OCI-LY1 (cell line): Measurements from ENCODE around the gene EIF2S3.

Experiments used
- H2AFZ ChIP-seq: fragments of 200-600 bp; sonication (generic), shearing (Covaris generic); 2 replicates; pipeline ENCODE4 v1.6.0; 2014; ENCODE audit warnings: antibody characterized with exemption, mild to moderate bottlenecking, low read length
- H3F3A ChIP-seq: fragments of 200-600 bp; sonication (generic), shearing (Covaris generic); 2 replicates; pipeline ENCODE4 v1.6.0; 2014; ENCODE audit warnings: mild to moderate bottlenecking, antibody characterized with exemption, low read length, moderate library complexity; ENCODE audit not compliant: insufficient read depth
- H3K27ac ChIP-seq: fragments of 200-600 bp; sonication (generic); 2 replicates; pipeline ENCODE4 v1.5.1; 2014; ENCODE audit warnings: low read length, mixed run types, mild to moderate bottlenecking, low read depth; ENCODE audit not compliant: poor library complexity, severe bottlenecking
- H3K27me3 ChIP-seq: fragments of 200-600 bp; sonication (generic); 2 replicates; pipeline ENCODE4 v1.6.0; 2014; ENCODE audit warnings: antibody characterized with exemption, mild to moderate bottlenecking, low read length, moderate library complexity; ENCODE audit not compliant: insufficient read depth
- H3K36me3 ChIP-seq: fragments of 200-600 bp; sonication (generic); 2 replicates; pipeline ENCODE4 v1.6.1; 2014; ENCODE audit warnings: mild to moderate bottlenecking, antibody characterized with exemption, low read length, moderate library complexity, mixed read lengths; ENCODE audit not compliant: insufficient read depth
- H3K4me1 ChIP-seq: fragments of 200-600 bp; sonication (generic); 2 replicates; pipeline ENCODE4 v1.5.1; 2014; ENCODE audit warnings: mild to moderate bottlenecking, low read length, moderate library complexity; ENCODE audit not compliant: insufficient read depth, severe bottlenecking
- H3K4me2 ChIP-seq: fragments of 200-600 bp; sonication (generic), shearing (Covaris generic); 2 replicates; pipeline ENCODE4 v1.6.1; 2014; ENCODE audit warnings: low read length
- H3K4me3 ChIP-seq: fragments of 200-600 bp; sonication (generic); 2 replicates; pipeline ENCODE4 v1.5.1; 2014; ENCODE audit warnings: low read length, low read depth, mild to moderate bottlenecking, mixed read lengths; ENCODE audit not compliant: poor library complexity, severe bottlenecking
- H3K79me2 ChIP-seq: fragments of 200-600 bp; shearing (Covaris generic); 2 replicates; pipeline ENCODE4 v1.6.1; 2016; ENCODE audit warnings: mixed run types, low read length, mixed read lengths; ENCODE audit not compliant: insufficient read depth
- H3K9ac ChIP-seq: fragments of 200-600 bp; sonication (generic), shearing (Covaris generic); 2 replicates; pipeline ENCODE4 v1.6.1; 2014; ENCODE audit warnings: mild to moderate bottlenecking, low read length, mixed read lengths
- H3K9me2 ChIP-seq: fragments of 200-600 bp; sonication (generic), shearing (Covaris generic); 2 replicates; pipeline ENCODE4 v1.6.1; 2014; ENCODE audit warnings: low read depth, mild to moderate bottlenecking, low read length, mixed read lengths
- H3K9me3 ChIP-seq: fragments of 200-600 bp; shearing (Covaris generic); 2 replicates; pipeline ENCODE4 v1.6.1; 2014; ENCODE audit warnings: low read length, mixed read lengths
- H4K20me1 ChIP-seq: fragments of 200-600 bp; sonication (generic), shearing (Covaris generic); 2 replicates; pipeline ENCODE4 v1.6.0; 2016; ENCODE audit warnings: mild to moderate bottlenecking, low read length; ENCODE audit not compliant: insufficient read depth
- EZH2 ChIP-seq: fragments of 200-600 bp; sonication (generic), shearing (Covaris generic); IDR thresholded peaks from 2 replicates; pipeline ENCODE4 v1.8.0; 2017; ENCODE audit warnings: borderline replicate concordance, mixed run types, mild to moderate bottlenecking, antibody characterized with exemption, low read length, moderate library complexity, mixed read lengths
- TF ChIP-seq, protein P1 (sequence below): fragments of 200-600 bp; sonication (generic), shearing (Covaris generic); IDR thresholded peaks from 2 replicates; pipeline ENCODE4 v1.5.1; 2017; ENCODE audit warnings: mild to moderate bottlenecking, antibody characterized with exemption, low read length, moderate library complexity, mixed read lengths

EIF2S3 gene

DNA sequence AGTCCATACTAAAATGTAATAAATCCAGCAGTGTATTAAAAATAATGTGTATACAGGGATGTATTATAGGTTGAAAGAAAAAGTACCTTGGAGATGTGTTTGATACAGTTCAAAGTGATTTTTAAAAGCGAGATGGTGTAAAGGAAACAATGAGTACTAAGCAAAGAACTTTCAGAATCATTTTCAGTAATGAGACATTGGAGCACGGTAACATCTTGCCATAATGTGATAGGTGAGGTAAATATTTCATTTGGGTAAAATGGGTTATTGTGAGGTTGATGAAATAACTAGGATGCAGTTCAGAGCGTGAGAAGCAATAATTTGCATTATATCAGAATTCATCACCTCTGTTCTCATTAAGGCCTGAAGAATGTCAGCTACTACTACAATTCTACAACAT is 25.9 kb downstream of the EIF2S3 start:
- H3K79me2 ChIP-seq = no peaks in the 10 kb centered on the region
- no peak overlapping the region for H3K9ac ChIP-seq
- H3K4me2 ChIP-seq = no peak overlapping the region
- no peaks in the 10 kb centered on the region for H3K9me2 ChIP-seq
- H3F3A ChIP-seq = no peaks in the 10 kb centered on the region
- H3K4me1 ChIP-seq = peaks cover 10% of the 10 kb centered on the region
- H2AFZ ChIP-seq = no peak overlapping the region
- no peak overlapping the region for H3K4me3 ChIP-seq
- TF ChIP-seq EZH2 = no peak
- TF ChIP-seq, protein P1, sequence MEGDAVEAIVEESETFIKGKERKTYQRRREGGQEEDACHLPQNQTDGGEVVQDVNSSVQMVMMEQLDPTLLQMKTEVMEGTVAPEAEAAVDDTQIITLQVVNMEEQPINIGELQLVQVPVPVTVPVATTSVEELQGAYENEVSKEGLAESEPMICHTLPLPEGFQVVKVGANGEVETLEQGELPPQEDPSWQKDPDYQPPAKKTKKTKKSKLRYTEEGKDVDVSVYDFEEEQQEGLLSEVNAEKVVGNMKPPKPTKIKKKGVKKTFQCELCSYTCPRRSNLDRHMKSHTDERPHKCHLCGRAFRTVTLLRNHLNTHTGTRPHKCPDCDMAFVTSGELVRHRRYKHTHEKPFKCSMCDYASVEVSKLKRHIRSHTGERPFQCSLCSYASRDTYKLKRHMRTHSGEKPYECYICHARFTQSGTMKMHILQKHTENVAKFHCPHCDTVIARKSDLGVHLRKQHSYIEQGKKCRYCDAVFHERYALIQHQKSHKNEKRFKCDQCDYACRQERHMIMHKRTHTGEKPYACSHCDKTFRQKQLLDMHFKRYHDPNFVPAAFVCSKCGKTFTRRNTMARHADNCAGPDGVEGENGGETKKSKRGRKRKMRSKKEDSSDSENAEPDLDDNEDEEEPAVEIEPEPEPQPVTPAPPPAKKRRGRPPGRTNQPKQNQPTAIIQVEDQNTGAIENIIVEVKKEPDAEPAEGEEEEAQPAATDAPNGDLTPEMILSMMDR = no peak
- H3K36me3 ChIP-seq = peaks cover 28% of the 10 kb centered on the region
- H4K20me1 ChIP-seq = no peaks in the 10 kb centered on the region
- H3K9me3 ChIP-seq = no peaks in the 10 kb centered on the region
- H3K27ac ChIP-seq = no peak overlapping the region
- no peaks in the 10 kb centered on the region for H3K27me3 ChIP-seq

DNA sequence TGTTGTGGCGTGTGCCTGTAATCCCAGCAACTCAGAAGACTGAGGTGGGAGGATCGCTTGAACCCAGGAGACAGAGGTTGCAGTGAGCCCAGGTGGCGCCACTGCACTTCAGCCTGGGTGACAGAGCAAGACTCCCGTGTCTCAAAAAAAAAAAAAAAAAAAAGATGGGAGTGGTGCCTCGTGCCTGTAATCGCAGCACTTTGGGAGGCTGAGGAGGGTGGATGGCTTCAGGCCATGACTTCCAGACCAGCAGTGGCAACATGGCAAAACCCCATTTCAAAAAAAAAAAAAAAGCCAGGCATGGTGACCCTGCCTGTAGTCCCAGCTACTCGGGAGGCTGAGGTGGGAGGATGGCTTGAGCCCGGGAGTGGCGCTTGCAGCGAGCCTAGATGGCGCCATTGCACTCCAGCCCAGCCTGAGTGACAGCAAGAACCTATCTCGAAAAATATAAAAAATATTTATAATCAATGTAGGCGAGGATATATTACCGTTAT is 27.0 kb downstream of the EIF2S3 start:
- peaks cover 10% of the 10 kb centered on the region for H3K4me1 ChIP-seq
- TF ChIP-seq, protein P1 = peak; percentile 45; the same call in 1 of the 2 replicates
- no peak for TF ChIP-seq EZH2
- H4K20me1 ChIP-seq = no peaks in the 10 kb centered on the region
- H3K79me2 ChIP-seq = no peaks in the 10 kb centered on the region
- H3K27me3 ChIP-seq = no peaks in the 10 kb centered on the region
- H2AFZ ChIP-seq = no peak overlapping the region
- peaks cover 17% of the 10 kb centered on the region for H3K36me3 ChIP-seq
- no peak overlapping the region for H3K4me2 ChIP-seq
- H3K9me2 ChIP-seq = no peaks in the 10 kb centered on the region
- H3F3A ChIP-seq = no peaks in the 10 kb centered on the region
- no peak overlapping the region for H3K27ac ChIP-seq
- no peaks in the 10 kb centered on the region for H3K9me3 ChIP-seq
- no peak overlapping the region for H3K4me3 ChIP-seq
- no peak overlapping the region for H3K9ac ChIP-seq

DNA sequence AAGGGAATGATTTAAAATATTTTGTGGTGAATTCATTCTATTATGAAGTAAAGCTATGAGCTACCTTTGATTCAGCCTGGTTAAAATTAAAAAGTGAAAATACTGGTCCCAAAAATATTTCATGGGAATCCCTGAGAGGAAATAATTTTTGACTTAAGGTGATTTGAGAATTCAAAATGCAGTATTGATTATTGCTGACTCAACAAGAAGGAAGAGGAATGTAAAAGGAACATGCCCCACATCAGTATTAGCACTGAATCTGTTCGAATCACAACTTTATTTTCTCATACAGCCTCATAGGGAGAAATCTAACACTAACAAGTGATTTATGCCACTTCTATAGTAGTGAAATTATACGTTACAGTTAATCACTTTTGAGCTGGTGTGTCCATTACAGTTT is 27.7 kb downstream of the EIF2S3 start:
- H2AFZ ChIP-seq = no peak overlapping the region
- H3K36me3 ChIP-seq = peaks cover 10% of the 10 kb centered on the region
- TF ChIP-seq EZH2 = no peak
- TF ChIP-seq, protein P1 = no peak
- no peaks in the 10 kb centered on the region for H3K9me3 ChIP-seq
- no peaks in the 10 kb centered on the region for H3K79me2 ChIP-seq
- peaks cover 10% of the 10 kb centered on the region for H3K4me1 ChIP-seq
- H4K20me1 ChIP-seq = no peaks in the 10 kb centered on the region
- H3K4me3 ChIP-seq = no peak overlapping the region
- no peak overlapping the region for H3K27ac ChIP-seq
- H3K27me3 ChIP-seq = no peaks in the 10 kb centered on the region
- no peaks in the 10 kb centered on the region for H3F3A ChIP-seq
- no peaks in the 10 kb centered on the region for H3K9me2 ChIP-seq
- no peak overlapping the region for H3K4me2 ChIP-seq
- no peak overlapping the region for H3K9ac ChIP-seq
